Chondrocyte (in vitro differentiated cells): ENCODE data around the gene AGR3. TPM values are rescaled to one million over a fixed set of nuclear protein-coding genes. Genes with fewer than 3 reads are reported as not detected.
"Not testable (repeated sequence)": the region's sequence is repeated elsewhere in the genome, so short reads cannot be mapped to it uniquely, and the experiment has no call there.

ENCODE experiments used
- DNase-seq: peaks from one replicate; pipeline ENCODE4 v3.0.0; 2021; ENCODE audit warnings: mixed read lengths, low spot score
- H3K27ac Mint-ChIP-seq: one replicate; pipeline ENCODE4 v1.8.0; 2021; ENCODE audit warnings: mild to moderate bottlenecking, moderate library complexity, mixed read lengths; ENCODE audit not compliant: unreplicated experiment
- H3K27me3 Mint-ChIP-seq: 2 replicates; pipeline ENCODE4 v1.8.0; 2021; ENCODE audit warnings: low read depth, mixed read lengths
- H3K36me3 Mint-ChIP-seq: 2 replicates; pipeline ENCODE4 v1.8.0; 2021; ENCODE audit warnings: low read depth, mixed read lengths
- H3K4me1 Mint-ChIP-seq: 2 replicates; pipeline ENCODE4 v1.8.0; 2021; ENCODE audit warnings: low read depth, mild to moderate bottlenecking, mixed read lengths
- H3K4me3 Mint-ChIP-seq: one replicate; pipeline ENCODE4 v1.8.0; 2021; ENCODE audit warnings: mild to moderate bottlenecking, moderate library complexity, mixed read lengths; ENCODE audit not compliant: unreplicated experiment
- H3K9me3 Mint-ChIP-seq: 2 replicates; pipeline ENCODE4 v1.8.0; 2021; ENCODE audit warnings: low read depth, mixed read lengths
- total RNA-seq: library from RNA; stranded (reverse); gene quantifications from 3 replicates; pipeline ENCODE4 v1.2.1, GENCODE V29; 2021
- TF ChIP-seq, protein P1 (sequence below): fragments of 200-600 bp; sonication (generic); IDR thresholded peaks from 2 replicates; pipeline ENCODE4 v1.5.0; 2021; ENCODE audit warnings: antibody characterized with exemption, mild to moderate bottlenecking, moderate library complexity

AGR3 gene
- total RNA-seq, 1 donor from 2014 or later, result not detected

DNA sequence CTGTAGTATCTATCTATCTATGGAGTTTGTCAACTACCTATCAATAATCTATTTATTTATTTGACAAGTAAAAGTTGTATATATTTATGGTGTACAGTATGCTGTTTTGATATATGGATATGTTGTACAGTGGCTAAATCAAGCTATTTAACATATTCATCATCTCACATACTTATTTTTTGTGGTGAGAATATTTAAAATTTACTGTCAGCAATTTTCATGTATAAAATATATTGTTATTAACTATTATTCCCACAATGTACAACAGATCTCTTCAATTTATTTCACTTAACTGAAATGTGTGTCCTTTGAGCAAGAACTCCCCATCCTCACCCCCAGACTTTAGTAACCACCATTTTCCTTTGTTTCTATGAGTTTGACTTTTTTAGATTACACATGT, 14.5 kb downstream of the AGR3 start:
- Mint-ChIP-seq H3K27me3 (peaks cover 3% of the 10 kb centered on the region), H3K36me3 (no peaks in the 10 kb centered on the region), H3K9me3 (peaks cover 6% of the 10 kb centered on the region), H3K27ac (no peak overlapping the region), H3K4me3 (no peak overlapping the region), H3K4me1 (no peaks in the 10 kb centered on the region)
- DNase-seq, result no peak
- TF ChIP-seq, protein P1, sequence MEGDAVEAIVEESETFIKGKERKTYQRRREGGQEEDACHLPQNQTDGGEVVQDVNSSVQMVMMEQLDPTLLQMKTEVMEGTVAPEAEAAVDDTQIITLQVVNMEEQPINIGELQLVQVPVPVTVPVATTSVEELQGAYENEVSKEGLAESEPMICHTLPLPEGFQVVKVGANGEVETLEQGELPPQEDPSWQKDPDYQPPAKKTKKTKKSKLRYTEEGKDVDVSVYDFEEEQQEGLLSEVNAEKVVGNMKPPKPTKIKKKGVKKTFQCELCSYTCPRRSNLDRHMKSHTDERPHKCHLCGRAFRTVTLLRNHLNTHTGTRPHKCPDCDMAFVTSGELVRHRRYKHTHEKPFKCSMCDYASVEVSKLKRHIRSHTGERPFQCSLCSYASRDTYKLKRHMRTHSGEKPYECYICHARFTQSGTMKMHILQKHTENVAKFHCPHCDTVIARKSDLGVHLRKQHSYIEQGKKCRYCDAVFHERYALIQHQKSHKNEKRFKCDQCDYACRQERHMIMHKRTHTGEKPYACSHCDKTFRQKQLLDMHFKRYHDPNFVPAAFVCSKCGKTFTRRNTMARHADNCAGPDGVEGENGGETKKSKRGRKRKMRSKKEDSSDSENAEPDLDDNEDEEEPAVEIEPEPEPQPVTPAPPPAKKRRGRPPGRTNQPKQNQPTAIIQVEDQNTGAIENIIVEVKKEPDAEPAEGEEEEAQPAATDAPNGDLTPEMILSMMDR, result no peak

DNA sequence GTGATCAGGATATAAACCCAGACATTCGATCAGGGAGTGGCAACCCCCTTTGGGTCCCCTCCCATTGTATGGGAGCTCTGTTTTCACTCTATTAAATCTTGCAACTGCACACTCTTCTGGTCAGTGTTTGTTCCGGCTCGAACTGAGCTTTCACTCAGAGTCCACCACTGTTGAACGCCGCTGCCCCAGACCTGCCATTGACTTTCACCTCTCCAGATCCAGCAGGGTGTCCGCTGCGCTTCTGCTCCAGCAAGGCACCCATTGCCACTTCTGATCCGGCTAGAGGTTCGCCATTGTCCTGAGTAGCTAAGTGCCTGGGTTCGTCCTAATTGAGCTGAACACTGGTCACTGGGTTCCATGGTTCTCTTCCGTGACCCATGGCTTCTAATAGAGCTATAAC, 28.6 kb downstream of the AGR3 start:
- H3K4me1 Mint-ChIP-seq, result peaks cover 13% of the 10 kb centered on the region
- not testable (repeated sequence) for H3K27ac Mint-ChIP-seq, H3K4me3 Mint-ChIP-seq, H3K36me3 Mint-ChIP-seq, DNase-seq, H3K27me3 Mint-ChIP-seq, H3K9me3 Mint-ChIP-seq

DNA sequence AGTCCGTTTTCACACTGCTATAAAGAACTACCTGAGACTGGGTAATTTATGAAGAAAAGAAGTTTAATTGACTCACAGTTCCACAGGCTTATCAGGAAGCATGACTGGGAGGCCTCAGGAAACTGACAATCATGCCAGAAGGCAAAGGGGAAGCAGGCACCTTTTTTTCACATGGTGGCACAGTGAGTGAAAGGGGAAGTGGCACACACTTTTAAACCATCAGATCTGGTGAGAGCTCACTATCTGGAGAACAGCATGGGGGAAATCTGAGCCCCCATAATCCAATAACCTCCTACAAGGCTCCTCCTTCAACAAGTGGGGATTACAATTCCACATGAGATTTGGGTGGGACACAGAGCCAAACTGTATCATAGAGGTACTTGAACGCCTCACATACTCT, 30.0 kb downstream of the AGR3 start:
- no peak overlapping the region for H3K27ac Mint-ChIP-seq
- H3K27me3 Mint-ChIP-seq, result no peaks in the 10 kb centered on the region
- no peak overlapping the region for H3K4me3 Mint-ChIP-seq

DNA sequence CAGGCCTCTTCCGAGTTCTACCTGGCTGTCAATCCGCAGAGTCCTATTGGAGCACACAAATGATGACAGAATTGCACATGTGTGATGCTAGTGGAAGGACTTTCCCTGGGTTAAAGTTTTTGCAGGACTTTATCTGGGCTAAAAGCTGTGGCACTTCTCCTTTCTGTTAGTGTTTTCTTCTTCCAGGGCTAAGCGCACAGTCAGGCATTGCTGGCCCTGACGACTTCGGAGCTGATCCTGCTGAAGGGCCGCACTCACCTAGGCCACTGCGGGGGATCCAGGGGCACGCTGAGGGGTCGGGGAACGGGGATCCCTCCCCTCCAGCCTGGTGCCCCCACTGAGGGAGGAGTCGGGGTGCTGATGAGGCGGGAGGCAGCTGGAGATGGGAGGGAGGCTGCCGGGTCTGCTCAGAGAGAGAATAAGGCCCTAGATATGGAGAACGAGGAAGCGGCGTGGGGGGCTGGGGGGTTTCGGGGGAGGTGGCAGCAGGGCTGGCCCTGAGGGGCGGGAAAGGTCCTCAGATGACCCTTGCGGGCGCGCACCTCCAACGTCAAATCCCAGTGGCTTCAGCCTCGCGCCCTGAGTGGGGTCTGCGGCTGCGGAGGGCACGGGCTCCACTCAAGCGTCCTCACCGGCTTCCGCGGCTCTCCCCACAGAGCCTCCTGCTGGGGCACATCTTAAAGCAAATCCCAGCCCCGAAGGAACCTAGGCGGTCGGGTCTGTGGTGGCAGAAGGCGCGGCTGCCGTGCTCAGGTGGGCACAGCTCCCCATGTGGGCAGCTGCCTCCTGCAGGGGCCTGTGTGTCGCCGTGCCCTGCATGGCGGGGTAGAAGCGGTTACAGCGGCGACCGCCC, 30.9 kb downstream of the AGR3 start:
- TF ChIP-seq, protein P1, result no peak
- Mint-ChIP-seq H3K9me3 (no peaks in the 10 kb centered on the region), H3K4me1 (peaks cover 24% of the 10 kb centered on the region), H3K27me3 (no peaks in the 10 kb centered on the region), H3K4me3 (no peak overlapping the region), H3K27ac (no peak overlapping the region), H3K36me3 (no peaks in the 10 kb centered on the region)
- DNase-seq, result no peak

More for the DNA sequence above, 30.0 kb downstream of the AGR3 start:
- H3K4me1 Mint-ChIP-seq, result peaks cover 21% of the 10 kb centered on the region
- DNase-seq, result no peak
- no peaks in the 10 kb centered on the region for H3K9me3 Mint-ChIP-seq
- TF ChIP-seq, protein P1, result no peak
- H3K36me3 Mint-ChIP-seq, result no peaks in the 10 kb centered on the region

DNA sequence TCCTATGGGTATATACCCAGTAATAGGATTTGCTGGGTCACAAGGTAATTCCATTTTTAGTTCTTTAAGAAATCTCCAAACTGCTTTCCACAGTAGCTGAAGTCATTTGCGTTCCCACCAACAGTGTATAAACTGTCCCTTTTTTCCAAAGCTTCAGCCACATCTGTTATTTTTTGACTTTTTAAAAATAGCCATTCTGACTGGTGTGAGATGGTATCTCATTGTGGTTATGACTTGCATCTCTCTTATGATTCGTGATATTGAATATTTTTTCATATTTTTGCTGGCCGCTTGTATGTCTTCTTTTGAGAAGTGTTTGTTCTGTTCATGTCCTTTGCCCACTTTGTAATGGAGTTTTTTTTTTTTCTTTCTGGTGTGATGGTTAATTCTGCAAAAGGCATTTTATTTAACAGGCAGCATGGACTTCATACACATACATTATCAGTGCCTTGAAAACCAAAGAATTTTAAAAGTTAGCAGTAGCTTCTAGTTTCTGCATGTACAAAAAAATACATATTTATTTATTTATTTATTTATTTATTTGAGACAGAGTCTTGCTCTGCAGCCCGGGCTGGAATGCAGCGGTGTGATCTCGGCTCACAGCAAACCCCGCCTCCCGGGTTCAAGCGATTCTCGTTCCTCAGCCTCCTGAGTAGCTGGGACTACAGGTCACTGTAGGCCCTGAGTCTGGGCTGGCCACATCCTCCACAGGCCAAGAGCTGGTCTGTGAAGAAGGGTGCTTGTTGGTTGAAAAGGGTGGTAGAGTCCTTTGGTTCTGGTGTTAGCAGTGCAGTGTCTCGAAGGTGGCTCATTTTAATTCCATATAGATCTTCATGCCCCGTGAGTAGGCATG, 32.3 kb downstream of the AGR3 start:
- H3K4me3 Mint-ChIP-seq, result no peak overlapping the region
- DNase-seq, result no peak
- no peaks in the 10 kb centered on the region for H3K36me3 Mint-ChIP-seq
- no peaks in the 10 kb centered on the region for H3K9me3 Mint-ChIP-seq
- TF ChIP-seq, protein P1, result no peak
- peak overlapping the region; percentile 8 for H3K27ac Mint-ChIP-seq
- H3K4me1 Mint-ChIP-seq, result peaks cover 24% of the 10 kb centered on the region
- H3K27me3 Mint-ChIP-seq, result no peaks in the 10 kb centered on the region
